NCI-H1048 (cell line): ENCODE measurements around the gene EFCAB5.
"Not testable (repeated sequence)": the region's sequence is repeated elsewhere in the genome, so short reads cannot be mapped to it uniquely, and the experiment has no call there.

Experiments
- DNase-seq: peaks from one replicate; lab custom pipeline; 2025; lab: John Stamatoyannopoulos, UW

The EFCAB5 gene

DNA sequence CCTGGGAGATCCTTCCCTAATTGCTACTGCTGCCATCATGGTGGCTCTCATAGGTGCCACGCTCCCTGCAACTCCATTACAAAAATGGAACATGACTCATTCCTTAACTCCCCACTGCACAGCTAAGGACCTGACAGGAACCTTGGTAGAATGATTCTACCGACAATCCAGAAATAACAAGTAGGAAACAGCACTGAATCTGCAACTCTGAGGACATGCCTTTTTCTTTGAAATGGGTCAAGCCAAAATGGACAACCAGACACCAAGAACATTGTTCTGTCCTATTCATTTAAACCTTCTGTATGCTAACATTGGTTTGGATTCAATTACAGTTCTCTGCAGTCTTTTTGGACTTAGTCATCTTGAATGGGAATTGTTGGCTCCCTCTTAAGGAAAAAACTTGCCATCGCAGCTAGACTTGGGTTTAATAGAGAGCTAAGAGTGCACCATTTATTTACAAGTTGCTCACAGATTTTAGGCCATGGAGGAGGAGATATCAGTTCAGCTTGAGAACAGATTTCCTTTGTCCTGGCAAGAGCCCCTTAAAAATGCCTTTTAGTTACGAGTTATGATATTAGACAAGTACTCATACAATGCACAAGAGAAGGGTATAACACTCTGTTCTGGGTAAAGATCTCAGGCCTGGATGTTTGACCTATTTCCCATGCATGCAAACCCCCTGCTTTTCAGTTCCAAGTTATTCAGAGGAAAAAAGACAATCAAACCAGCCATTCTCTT is 154.2 kb downstream of the EFCAB5 start:
- DNase-seq = no peak

DNA sequence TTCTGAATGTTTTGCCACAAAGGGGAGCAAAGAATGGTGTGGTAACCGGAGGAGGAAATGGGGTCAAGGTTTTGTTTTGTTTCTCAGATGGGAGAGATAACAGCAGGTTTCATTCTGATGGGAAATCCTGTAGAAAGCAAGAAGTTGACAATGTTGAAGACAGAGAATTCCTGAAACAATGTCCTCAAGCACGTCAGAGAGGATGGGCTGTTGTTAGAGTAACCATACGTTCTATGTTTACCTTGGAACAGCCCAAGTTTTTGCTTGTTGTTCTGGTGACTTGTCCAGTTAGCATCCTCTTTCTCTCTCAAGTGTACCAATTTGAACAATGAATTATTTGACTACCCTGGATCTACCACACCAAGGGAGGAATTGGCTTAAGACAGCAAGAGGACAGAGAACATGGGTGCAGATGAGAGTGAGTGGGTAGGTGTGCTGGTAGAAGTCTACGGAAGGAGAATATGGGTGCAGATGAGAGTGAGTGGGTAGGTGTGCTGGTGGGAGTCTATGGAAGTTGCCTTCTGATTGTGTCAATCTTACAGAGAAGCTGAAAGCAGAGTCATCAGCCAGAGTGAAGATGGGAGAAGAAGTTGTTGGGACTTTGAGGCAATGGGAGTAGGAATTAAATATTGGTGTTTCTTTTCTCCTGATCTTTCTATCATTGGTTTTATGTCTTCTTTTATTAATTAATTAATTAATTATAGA is 160.4 kb downstream of the EFCAB5 start:
- DNase-seq = no peak

GRCh38 chr17:30103921-30104320 is 162.5 kb downstream of the EFCAB5 start:
- no peak for DNase-seq

DNA sequence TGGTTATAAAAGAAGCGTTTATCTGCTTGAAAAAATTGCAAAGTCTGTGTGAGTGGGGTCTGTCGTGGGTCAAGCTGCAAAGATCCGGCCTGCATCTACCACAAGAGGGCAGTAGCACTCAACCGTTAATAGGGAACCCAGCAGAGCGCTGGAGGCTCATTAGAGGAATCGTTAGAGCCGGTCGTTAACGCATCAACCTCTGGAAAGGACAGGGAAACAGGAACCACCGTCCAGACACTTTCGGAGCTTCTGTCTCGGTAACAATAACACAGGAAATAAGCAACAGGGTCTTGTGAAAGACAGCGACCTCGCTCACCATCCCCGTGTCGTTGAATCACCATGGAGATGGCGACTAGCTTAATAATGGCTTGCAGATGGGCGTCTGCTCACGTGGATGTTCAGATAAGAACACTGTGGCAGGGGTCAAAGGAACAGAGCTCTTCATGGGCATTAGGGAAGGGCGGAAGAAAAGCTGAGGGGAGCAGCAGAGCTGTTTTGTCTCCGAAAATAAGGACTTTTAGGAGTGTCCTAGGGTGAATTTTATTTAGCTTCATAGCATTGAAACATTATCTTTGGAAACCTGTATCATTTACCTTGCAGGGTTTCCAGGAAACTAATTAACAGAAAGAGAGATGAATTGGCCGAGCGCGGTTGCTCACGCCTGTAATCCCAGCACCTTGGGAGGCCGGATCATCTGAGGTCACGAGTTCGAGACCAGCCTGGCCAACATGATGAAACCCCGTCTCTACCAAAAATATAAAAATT is 163.3 kb downstream of the EFCAB5 start:
- no peak for DNase-seq

- no peak for DNase-seq
These were observed 171.4 kb downstream of the EFCAB5 start for GRCh38 chr17:30112794-30113193.

- DNase-seq = no peak
These were observed 171.8 kb downstream of the EFCAB5 start for GRCh38 chr17:30113213-30113612.

- no peak for DNase-seq
These were observed 174.9 kb downstream of the EFCAB5 start for GRCh38 chr17:30116345-30116660.

DNA sequence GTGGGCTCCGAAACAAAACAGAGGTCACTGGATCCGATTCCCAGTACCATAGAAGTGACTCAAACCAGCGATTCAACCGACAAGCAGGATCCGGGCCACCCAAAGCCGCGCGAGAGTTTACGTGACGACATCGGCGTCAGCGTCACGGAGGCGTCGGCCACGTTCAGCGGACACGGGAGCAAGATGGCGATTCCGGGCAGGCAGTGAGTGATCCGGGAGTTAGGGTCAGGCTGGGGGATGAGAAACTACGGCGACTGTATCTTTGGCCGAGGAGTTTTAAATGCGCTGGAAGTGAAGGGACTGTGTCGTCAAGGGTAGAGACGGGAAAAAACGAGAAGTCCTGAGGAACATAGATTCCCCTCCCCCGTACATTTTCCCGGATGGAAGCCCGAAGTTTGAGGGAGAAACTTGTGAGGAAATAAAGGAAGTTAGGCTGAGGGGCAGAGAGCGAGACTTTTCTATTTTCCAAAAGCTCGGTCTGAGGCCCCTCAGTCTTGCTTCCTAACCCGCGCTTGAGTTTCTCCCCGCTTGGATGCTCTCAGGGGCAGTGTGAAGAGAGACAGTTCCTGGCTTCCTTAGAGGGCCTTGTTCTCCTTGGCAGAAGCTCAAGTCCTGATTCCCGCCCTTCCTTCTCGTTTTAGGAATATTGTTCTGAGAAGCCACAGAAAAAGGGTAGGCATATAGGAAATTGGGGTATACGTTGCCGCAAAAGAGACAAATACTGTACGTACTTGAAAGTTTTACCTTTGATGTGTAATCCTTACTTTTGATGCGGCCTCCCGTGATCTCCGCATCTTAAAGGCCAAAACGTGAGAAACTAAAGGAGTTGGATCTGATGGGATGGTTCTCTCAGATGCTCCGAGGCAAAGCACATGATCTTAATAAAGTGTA is 175.5 kb downstream of the EFCAB5 start, which contains the start of gene NSRP1:
NSRP1 (plus strand) TSS at position 156 of the 891 bp plus-strand sequence; CDS start at position 184, 28 bp downstream.
- DNase-seq = peak; percentile 80

DNA sequence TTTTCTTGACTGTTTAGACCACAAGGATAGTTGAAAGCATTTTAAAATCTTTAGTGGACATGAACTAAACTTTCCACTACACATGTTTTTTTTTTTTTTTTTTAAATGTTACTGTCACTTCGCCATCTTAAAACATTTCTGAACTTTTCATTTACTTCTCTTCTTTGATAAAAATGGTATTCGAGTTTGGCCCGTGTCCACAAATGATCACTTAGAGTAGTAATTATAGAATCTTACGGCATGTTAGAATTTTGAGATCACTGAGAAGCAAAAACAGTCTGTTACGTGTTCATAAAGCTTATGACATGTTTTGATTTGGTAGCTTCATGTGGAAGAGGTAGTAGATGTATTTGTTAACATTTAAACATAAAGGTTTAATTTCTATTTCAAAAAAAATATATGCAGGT is 176.2 kb downstream of the EFCAB5 start:
- no peak for DNase-seq

- DNase-seq = not testable (repeated sequence)
These were observed 177.2 kb downstream of the EFCAB5 start for GRCh38 chr17:30118635-30119034.

DNA sequence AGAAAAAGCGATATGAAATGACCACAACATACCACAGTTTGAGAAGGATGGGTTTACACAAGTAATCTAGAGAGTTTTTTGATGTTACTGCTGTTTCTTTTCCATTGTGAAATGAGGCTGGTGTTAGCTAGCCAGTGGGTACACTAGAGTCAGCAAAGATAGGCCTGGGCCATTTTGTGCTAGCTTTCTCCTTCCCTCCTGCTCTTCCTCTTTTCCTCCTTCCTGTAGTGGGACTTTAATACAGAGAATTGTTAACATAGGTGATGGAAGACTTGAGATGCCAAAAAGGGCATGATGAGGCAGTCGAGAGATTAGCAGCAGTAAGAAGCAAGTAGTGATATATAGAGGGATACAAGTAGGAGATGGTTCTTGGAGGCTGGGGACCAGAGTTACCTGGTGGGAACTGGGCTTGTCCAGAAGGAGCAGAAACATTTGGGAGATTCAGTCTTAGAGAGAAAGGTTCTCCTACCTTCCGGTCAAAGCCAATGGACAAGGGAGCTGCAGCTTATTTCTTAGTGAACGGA is 182.9 kb downstream of the EFCAB5 start:
- DNase-seq = no peak

GRCh38 chr17:30130121-30130520 is 188.7 kb downstream of the EFCAB5 start:
- DNase-seq = no peak

DNA sequence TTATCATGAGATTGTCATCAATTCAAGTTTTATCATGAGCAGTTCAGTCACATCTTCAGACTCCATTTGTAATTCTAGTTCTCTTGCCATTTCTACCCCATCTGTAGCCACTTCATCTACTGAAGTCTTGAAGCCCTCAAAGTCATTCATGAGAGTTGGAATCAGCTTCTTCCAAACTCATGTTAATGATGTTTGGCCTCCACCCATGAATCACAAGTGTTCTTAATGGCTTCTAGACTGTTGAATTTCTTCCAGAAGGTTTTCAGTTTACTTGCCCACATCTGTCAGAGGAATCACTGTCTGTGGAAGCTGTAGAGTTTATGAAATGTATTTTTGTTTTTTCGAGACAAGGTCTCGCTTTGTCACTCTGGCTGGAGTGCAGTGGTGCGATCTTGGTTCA is 191.2 kb downstream of the EFCAB5 start:
- DNase-seq = no peak

- DNase-seq = no peak
These were observed 191.8 kb downstream of the EFCAB5 start for GRCh38 chr17:30133197-30133596.

DNA sequence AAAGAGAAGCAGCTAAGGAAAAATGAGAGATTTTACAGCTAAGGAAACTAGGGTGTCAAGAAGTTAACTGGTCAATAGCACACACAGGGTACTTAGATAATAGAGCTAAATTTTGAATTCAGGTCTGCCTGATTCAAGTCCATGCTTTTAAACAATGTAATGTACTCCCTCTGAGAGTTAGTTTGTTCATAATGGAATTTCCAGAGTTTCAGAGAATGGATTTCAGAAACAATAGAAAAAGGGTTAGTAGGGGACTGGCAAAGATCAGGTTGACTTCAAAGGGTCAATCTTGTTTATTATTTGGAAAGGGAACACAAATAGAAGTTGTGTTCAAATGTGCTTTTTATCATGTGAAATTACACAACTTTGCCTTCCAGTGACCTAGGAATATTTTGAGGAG is 193.1 kb downstream of the EFCAB5 start:
- no peak for DNase-seq

- DNase-seq = no peak
These were observed 195.7 kb downstream of the EFCAB5 start for GRCh38 chr17:30137158-30137557.

DNA sequence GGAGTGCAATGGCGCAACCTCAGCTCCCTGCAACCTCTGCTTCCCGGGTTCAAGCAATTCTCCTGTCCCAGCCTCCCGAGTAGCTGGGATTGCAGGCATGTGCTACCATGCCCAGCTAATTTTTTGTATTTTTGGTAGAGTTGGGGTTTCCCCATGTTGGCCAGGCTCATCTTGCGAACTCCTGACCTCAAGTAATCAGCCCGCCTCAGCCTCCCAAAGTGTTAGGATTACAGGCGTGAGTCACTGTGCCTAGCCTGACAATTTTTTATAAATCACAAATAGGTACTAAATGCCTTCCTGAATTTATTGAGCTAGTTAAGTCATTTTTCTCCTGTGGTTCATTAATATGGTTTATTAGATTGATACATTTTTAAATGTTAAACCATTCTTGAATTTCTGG is 206.4 kb downstream of the EFCAB5 start:
- DNase-seq = not testable (repeated sequence)

GRCh38 chr17:30148376-30148775 is 206.9 kb downstream of the EFCAB5 start:
- DNase-seq = no peak

- no peak for DNase-seq
These were observed 210.0 kb downstream of the EFCAB5 start for GRCh38 chr17:30151471-30151870.

- no peak for DNase-seq
These were observed 212.0 kb downstream of the EFCAB5 start for GRCh38 chr17:30153463-30153862.

DNA sequence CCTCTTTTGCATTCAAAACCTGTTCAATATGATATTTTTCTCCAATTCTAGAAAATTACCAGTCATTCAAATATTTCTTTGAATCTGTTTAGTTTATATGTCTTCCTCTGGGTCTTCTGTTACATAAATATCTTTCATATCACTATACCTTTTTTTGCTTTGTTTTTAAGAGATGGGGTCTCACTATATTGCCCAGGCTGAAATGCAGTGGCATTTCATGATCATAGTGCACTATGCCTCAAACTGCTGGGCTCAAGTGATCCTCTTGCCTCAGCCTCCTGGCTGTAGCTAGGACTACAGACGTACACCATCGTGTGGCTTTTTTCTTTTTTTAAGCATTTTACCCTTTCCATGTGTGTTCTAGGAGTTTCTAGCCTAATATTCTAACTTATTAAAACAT is 214.0 kb downstream of the EFCAB5 start:
- no peak for DNase-seq
